ENCODE data around the gene F2R. TPM values are rescaled to one million over a fixed set of nuclear protein-coding genes. Genes with fewer than 3 reads are reported as not detected.

F2R gene
- 39.6 TPM for polyA plus RNA-seq (2013, experiment 1 of 4)
- 41.3 TPM for polyA plus RNA-seq (2013, experiment 2 of 4)
- 44.6 TPM for polyA plus RNA-seq (2013, experiment 3 of 4)
- 45.6 TPM for polyA plus RNA-seq (2013, experiment 4 of 4)

DNA sequence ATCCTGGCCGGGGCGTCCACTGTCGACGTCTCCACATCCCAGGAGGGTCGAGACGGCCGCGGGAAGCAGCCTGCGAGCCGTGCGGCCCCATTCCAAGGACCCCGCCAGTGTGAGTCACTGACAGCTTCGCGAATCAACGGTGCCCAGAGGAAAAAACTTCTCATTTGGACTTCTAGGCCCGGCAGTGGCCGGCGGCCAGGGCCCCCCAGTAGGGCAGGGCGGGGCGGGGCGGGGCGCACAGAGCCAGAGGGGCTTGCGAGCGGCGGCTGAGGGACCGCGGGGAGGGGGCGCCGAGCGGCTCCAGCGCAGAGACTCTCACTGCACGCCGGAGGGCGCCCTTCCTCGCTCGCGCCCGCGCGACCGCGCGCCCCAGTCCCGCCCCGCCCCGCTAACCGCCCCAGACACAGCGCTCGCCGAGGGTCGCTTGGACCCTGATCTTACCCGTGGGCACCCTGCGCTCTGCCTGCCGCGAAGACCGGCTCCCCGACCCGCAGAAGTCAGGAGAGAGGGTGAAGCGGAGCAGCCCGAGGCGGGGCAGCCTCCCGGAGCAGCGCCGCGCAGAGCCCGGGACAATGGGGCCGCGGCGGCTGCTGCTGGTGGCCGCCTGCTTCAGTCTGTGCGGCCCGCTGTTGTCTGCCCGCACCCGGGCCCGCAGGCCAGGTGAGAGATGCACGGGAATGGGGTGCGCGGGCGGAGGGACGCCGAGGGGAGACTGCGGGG is at the start of gene F2R:
Gene F2R, plus strand, starts transcription at position 391 of the 720 bp plus-strand sequence. Its CDS starts 182 bp downstream, at position 573.
- Histone ChIP-seq H3K36me3 (ENCODE audit: control insufficient read depth, insufficient read depth, low read length) (no peaks in the 10 kb centered on the region), H3K27me3 (ENCODE audit: control insufficient read depth, insufficient read depth, low read length, poor library complexity, severe bottlenecking) (peaks cover 25% of the 10 kb centered on the region), H3K4me3 (ENCODE audit: insufficient read depth, low read depth, low read length) (peak within 1 kb of the TSS; percentile 94), H3K9me3 (ENCODE audit: control insufficient read depth, low read length) (no peaks in the 10 kb centered on the region), H3K4me1 (ENCODE audit: control insufficient read depth, insufficient read depth, low read length) (peaks cover 11% of the 10 kb centered on the region), H3K27ac (ENCODE audit: insufficient read depth, low read depth, low read length, poor library complexity, severe bottlenecking) (peak within 1 kb of the TSS; percentile 3)
- 0% methylated on average over 82 of the region's 82 CpGs for WGBS, 2 experiments

DNA sequence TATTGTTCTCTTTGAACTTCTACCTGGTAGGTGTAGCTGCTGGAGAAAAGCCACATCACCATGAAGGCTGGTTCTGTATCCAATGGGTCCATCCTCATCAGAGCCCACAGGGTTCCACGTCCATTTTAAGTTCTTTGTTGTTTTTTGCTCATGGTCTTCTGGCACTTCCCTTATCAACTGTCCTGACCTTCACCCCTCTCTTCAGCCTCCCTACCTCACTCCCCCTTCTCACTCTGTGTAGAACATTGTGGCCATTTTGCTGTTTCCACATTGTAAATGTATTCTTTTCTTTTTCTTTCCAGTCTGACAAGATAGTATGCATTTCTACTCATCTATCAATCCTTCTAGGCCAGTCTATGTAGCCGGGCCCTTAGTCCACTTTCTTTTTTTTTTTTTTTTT is 48.4 kb upstream of the F2R start:
- Histone ChIP-seq H3K27ac (ENCODE audit: insufficient read depth, low read depth, low read length, poor library complexity, severe bottlenecking) (no peak overlapping the region), H3K9me3 (ENCODE audit: control insufficient read depth, low read length) (no peaks in the 10 kb centered on the region), H3K27me3 (ENCODE audit: control insufficient read depth, insufficient read depth, low read length, poor library complexity, severe bottlenecking) (no peaks in the 10 kb centered on the region), H3K4me1 (ENCODE audit: control insufficient read depth, insufficient read depth, low read length) (no peaks in the 10 kb centered on the region), H3K4me3 (ENCODE audit: insufficient read depth, low read depth, low read length) (no peak overlapping the region), H3K36me3 (ENCODE audit: control insufficient read depth, insufficient read depth, low read length) (no peaks in the 10 kb centered on the region)
- 85 to 92% methylated on average over 1 to 2 of the region's 2 CpGs for WGBS, 2 experiments

DNA sequence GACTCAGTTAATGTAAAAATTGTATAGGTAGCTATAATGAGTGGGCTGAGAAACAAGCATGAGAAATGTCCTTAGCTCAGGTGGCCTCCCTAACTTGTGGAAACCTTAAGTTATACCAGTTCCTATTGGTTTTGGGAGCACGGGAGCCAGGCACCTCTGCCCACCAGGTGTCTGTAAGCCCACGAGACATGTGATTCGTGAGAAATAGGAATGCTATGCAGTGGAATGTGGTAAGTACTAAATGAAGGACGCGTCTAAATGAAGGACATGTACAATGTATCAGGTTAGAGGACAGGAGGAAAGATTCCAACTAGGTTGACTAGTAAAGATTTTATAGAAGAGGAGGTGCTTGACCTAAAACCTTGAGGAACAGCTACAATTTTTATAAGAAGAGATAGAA is 46.7 kb upstream of the F2R start:
- Histone ChIP-seq H3K4me3 (ENCODE audit: insufficient read depth, low read depth, low read length) (no peak overlapping the region), H3K36me3 (ENCODE audit: control insufficient read depth, insufficient read depth, low read length) (no peaks in the 10 kb centered on the region), H3K27me3 (ENCODE audit: control insufficient read depth, insufficient read depth, low read length, poor library complexity, severe bottlenecking) (no peaks in the 10 kb centered on the region), H3K9me3 (ENCODE audit: control insufficient read depth, low read length) (no peaks in the 10 kb centered on the region), H3K4me1 (ENCODE audit: control insufficient read depth, insufficient read depth, low read length) (no peaks in the 10 kb centered on the region), H3K27ac (ENCODE audit: insufficient read depth, low read depth, low read length, poor library complexity, severe bottlenecking) (no peak overlapping the region)
- WGBS, 2 experiments, result 94 to 96% methylated on average over 5 of the region's 5 CpGs

DNA sequence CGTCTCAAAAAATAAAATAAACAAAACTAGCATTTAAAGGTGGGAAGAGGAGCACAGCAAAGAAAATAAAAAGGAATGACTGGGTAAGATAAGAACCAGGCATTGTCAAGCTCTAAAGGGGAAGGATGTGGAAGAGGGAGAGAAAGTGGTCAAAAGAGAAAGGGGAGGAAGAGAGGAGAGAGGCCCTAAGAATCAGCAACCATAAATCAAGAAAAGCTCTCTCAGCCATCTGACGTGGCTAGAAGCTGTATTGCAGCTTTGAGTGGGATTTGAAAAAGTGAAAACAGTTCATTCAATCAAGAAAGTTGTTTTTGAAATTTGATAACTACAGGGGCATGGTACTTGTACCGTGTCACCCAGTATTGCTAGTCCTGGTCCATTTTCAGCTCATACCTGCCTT is 45.4 kb upstream of the F2R start:
- no peak overlapping the region for H3K4me3 ChIP-seq (ENCODE audit: insufficient read depth, low read depth, low read length)
- H3K36me3 ChIP-seq (ENCODE audit: control insufficient read depth, insufficient read depth, low read length), result no peaks in the 10 kb centered on the region
- 92 to 96% methylated on average over 3 of the region's 3 CpGs for WGBS, 2 experiments

DNA sequence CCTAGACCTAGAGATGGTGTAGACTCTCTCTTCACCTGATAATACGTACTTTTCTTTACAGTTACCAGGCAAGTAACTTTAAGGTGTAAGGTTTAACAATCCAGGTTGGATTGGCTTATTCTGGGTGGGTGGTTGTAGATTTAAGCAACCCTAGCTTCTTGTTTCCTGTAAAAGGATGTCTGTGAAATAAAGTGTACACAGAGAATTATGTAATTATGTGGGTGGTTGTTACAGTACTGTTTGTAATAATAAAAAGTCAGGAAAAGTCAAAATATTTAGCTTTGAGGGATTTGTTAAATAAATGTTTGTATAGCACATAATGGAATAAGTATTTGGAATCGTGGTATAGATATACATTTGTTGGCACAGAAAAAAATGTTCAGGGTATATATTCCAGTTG is 43.7 kb upstream of the F2R start:
- no peaks in the 10 kb centered on the region for H3K4me1 ChIP-seq (ENCODE audit: control insufficient read depth, insufficient read depth, low read length)
- H3K36me3 ChIP-seq (ENCODE audit: control insufficient read depth, insufficient read depth, low read length), result no peaks in the 10 kb centered on the region
- H3K27me3 ChIP-seq (ENCODE audit: control insufficient read depth, insufficient read depth, low read length, poor library complexity, severe bottlenecking), result no peaks in the 10 kb centered on the region
- no peaks in the 10 kb centered on the region for H3K9me3 ChIP-seq (ENCODE audit: control insufficient read depth, low read length)
- 92 to 98% methylated on average over 2 of the region's 2 CpGs for WGBS, 2 experiments
- no peak overlapping the region for H3K27ac ChIP-seq (ENCODE audit: insufficient read depth, low read depth, low read length, poor library complexity, severe bottlenecking)
- no peak overlapping the region for H3K4me3 ChIP-seq (ENCODE audit: insufficient read depth, low read depth, low read length)

More for the DNA sequence above, 45.4 kb upstream of the F2R start:
- Histone ChIP-seq H3K27me3 (ENCODE audit: control insufficient read depth, insufficient read depth, low read length, poor library complexity, severe bottlenecking) (no peaks in the 10 kb centered on the region), H3K9me3 (ENCODE audit: control insufficient read depth, low read length) (no peaks in the 10 kb centered on the region), H3K4me1 (ENCODE audit: control insufficient read depth, insufficient read depth, low read length) (no peaks in the 10 kb centered on the region), H3K27ac (ENCODE audit: insufficient read depth, low read depth, low read length, poor library complexity, severe bottlenecking) (no peak overlapping the region)

DNA sequence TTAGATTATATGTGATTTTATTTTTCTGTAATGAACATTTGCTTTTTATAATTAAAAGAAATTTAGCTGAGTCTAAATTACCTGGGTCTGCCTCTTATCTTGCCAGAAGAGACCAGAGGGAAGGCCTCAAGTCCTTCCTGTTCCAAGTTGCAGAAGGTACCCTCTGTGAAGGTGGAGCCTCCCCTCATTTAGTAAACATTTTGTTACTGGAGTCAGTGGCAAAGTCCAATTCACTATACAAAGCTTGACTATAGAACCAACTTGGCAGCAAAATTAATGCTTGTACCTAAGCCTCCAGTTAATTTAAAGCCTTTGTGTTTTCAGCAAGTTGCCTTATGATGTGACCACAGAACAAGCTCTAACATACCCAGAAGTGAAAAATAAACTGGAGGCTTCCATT is 42.8 kb upstream of the F2R start:
- Histone ChIP-seq H3K36me3 (ENCODE audit: control insufficient read depth, insufficient read depth, low read length) (no peaks in the 10 kb centered on the region), H3K27ac (ENCODE audit: insufficient read depth, low read depth, low read length, poor library complexity, severe bottlenecking) (no peak overlapping the region), H3K4me3 (ENCODE audit: insufficient read depth, low read depth, low read length) (no peak overlapping the region), H3K9me3 (ENCODE audit: control insufficient read depth, low read length) (no peaks in the 10 kb centered on the region), H3K27me3 (ENCODE audit: control insufficient read depth, insufficient read depth, low read length, poor library complexity, severe bottlenecking) (no peaks in the 10 kb centered on the region), H3K4me1 (ENCODE audit: control insufficient read depth, insufficient read depth, low read length) (no peaks in the 10 kb centered on the region)

DNA sequence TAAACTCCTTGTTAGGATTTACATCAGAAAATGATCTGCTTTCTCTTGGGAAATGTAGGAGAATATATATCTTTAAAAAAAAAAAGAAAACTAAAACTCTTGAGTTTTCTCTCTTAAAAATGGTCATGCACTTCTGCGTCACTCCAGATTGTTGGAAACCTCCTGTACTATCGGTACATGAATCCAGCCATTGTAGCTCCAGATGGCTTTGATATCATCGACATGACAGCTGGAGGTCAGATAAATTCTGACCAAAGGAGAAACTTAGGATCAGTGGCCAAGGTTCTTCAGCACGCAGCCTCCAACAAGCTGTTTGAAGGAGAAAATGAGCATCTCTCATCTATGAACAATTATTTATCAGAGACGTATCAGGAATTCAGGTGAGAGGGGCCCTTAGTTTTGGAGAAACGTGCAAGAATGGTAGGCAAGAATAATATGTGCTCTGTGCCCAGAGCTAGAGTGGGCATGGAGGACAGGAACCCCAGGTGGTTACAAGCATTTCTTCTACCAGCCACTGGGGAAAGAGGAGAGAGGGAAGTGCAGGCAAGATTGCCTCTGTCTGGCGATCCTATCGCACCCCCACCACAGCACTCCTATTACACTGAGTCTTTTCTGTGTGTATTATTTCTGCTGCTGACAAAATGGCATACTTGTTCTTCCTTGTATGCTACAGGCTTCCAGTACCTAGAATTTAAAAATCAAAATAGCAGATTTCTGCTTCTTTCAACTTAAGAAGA is 41.4 kb upstream of the F2R start:
- WGBS, 2 experiments, result 93 to 95% methylated on average over 6 to 8 of the region's 8 CpGs

DNA sequence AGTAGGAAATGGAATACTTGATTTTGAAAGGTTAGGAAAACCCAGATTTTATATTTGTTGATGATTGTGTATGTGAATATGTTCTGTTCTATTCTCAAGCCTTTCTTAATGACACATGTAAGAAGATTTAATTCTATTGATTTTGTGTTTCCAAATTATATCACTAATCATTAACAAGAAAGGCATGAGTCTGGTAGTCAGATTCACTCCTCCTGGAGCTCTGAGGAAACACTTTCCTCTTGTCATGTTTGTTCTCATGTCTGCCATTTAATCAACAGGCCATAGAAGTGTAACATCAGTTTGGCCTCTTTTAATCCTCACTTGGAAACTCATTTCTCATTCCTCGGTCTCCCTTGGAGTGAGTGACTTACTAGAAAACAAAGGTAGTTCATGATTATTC is 40.6 kb upstream of the F2R start:
- no peak overlapping the region for H3K4me3 ChIP-seq (ENCODE audit: insufficient read depth, low read depth, low read length)
- no peaks in the 10 kb centered on the region for H3K9me3 ChIP-seq (ENCODE audit: control insufficient read depth, low read length)
- no CpG with 5 or more reads among the region's 1 CpG for WGBS, 2 experiments
- no peak overlapping the region for H3K27ac ChIP-seq (ENCODE audit: insufficient read depth, low read depth, low read length, poor library complexity, severe bottlenecking)
- H3K27me3 ChIP-seq (ENCODE audit: control insufficient read depth, insufficient read depth, low read length, poor library complexity, severe bottlenecking), result no peaks in the 10 kb centered on the region
- H3K4me1 ChIP-seq (ENCODE audit: control insufficient read depth, insufficient read depth, low read length), result no peaks in the 10 kb centered on the region
- no peaks in the 10 kb centered on the region for H3K36me3 ChIP-seq (ENCODE audit: control insufficient read depth, insufficient read depth, low read length)

More for the DNA sequence above, 41.4 kb upstream of the F2R start:
- Histone ChIP-seq H3K9me3 (ENCODE audit: control insufficient read depth, low read length) (no peaks in the 10 kb centered on the region), H3K4me3 (ENCODE audit: insufficient read depth, low read depth, low read length) (no peak overlapping the region), H3K4me1 (ENCODE audit: control insufficient read depth, insufficient read depth, low read length) (no peaks in the 10 kb centered on the region), H3K36me3 (ENCODE audit: control insufficient read depth, insufficient read depth, low read length) (no peaks in the 10 kb centered on the region), H3K27me3 (ENCODE audit: control insufficient read depth, insufficient read depth, low read length, poor library complexity, severe bottlenecking) (no peaks in the 10 kb centered on the region), H3K27ac (ENCODE audit: insufficient read depth, low read depth, low read length, poor library complexity, severe bottlenecking) (no peak overlapping the region)

DNA sequence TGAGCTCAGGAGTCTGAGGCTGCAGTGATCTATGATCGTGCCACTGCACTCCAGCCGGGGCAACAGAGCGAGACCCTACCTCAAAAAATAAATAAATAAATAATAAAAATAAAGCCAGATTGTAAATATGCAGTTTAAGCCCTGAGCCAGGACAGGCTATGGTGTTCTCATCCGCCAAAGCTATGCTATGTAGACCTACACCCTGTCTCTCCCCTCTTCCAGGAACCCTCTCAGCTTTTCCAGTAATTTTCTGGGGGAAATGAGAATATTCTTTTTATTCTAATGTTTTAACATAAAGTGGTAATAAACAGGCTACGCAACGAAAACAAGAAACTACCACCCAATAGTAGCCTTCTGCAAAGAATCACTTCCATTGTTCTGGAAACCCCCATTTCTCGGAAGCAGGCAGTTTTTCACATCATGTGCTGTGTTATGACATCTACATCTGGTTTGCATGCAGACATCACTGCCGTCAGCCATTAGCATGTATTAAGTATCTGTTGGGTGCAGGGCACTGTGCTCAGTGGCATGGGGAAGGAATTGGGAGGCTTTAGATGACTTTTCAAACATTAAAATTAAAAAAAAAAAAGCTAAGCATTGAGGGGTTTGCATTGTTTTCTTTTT is 38.0 kb upstream of the F2R start:
- H3K9me3 ChIP-seq (ENCODE audit: control insufficient read depth, low read length), result no peaks in the 10 kb centered on the region
- no peaks in the 10 kb centered on the region for H3K27me3 ChIP-seq (ENCODE audit: control insufficient read depth, insufficient read depth, low read length, poor library complexity, severe bottlenecking)
- H3K36me3 ChIP-seq (ENCODE audit: control insufficient read depth, insufficient read depth, low read length), result no peaks in the 10 kb centered on the region
- no peak overlapping the region for H3K4me3 ChIP-seq (ENCODE audit: insufficient read depth, low read depth, low read length)
- no peak overlapping the region for H3K27ac ChIP-seq (ENCODE audit: insufficient read depth, low read depth, low read length, poor library complexity, severe bottlenecking)
- 96 to 97% methylated on average over 6 of the region's 8 CpGs for WGBS, 2 experiments
- H3K4me1 ChIP-seq (ENCODE audit: control insufficient read depth, insufficient read depth, low read length), result no peaks in the 10 kb centered on the region

DNA sequence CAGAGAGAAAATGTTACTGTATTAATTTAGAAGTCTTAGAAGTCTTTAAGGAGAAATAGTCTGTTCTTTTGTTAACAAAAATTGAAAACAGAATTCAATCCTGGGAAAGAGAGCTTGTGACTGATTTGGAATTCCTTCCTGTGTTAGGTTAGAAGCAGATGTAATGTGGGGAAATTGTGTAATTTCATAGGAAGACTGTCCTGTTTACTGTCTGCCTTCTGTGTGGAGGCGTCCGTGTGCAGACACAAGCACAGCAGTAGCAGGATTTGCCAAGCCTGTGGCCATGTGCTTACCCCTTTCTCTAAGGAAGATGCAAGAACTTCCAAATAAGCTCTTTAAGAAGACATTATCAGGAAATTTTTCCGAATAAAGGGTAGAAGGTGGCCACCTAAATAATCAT is 36.7 kb upstream of the F2R start:
- no peaks in the 10 kb centered on the region for H3K4me1 ChIP-seq (ENCODE audit: control insufficient read depth, insufficient read depth, low read length)
- no peak overlapping the region for H3K4me3 ChIP-seq (ENCODE audit: insufficient read depth, low read depth, low read length)
- no peaks in the 10 kb centered on the region for H3K9me3 ChIP-seq (ENCODE audit: control insufficient read depth, low read length)
- no peaks in the 10 kb centered on the region for H3K36me3 ChIP-seq (ENCODE audit: control insufficient read depth, insufficient read depth, low read length)
- no peak overlapping the region for H3K27ac ChIP-seq (ENCODE audit: insufficient read depth, low read depth, low read length, poor library complexity, severe bottlenecking)
- WGBS, 2 experiments, result 94 to 96% methylated on average over 3 of the region's 3 CpGs
- H3K27me3 ChIP-seq (ENCODE audit: control insufficient read depth, insufficient read depth, low read length, poor library complexity, severe bottlenecking), result no peaks in the 10 kb centered on the region

Data from ectodermal cell (in vitro differentiated cells).